ENCODE measurements around the gene SNTG2.

DNA sequence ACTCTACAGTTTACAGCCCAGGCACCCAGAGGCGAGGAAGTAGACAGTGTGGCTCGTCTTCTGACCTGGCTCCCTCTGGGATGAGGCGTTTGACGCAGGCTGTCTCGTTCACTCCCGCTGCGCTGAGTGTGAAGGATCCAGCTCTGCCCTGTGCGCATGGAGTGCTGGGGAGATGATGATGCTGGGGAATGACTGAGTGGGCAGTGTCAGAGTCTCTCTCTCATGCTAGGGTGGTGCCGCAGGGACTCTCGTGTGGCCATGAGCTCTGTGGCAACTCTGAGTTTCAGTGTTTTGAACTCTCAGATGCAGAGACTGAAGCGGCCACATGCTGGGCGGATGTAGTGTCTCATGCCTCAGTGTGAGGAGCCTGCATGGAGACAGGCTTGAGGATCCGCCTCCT, 344.3 kb downstream of the SNTG2 start:
- TF ChIP-seq CTCF (IDR thresholded peaks at IDR 0.05) (no peak), POLR2A (IDR thresholded peaks at IDR 0.05) (no peak)
